HG03095 (cell line): ENCODE data around the gene KLK3.

Experiments used
- ATAC-seq: cut with Tn5 transposase; IDR thresholded peaks from one replicate; pipeline ENCODE4 v1.9.1; 2021; ENCODE audit warnings: moderate library complexity; ENCODE audit not compliant: unreplicated experiment

KLK3 gene

GRCh38 chr19:50896591-50897190 is 42.0 kb downstream of the KLK3 start:
- peak; percentile 85 for ATAC-seq

- ATAC-seq: peak; percentile 12
These were observed 42.5 kb downstream of the KLK3 start for GRCh38 chr19:50897191-50897607.

- ATAC-seq: peak; percentile 6
These were observed 42.9 kb downstream of the KLK3 start for GRCh38 chr19:50897612-50898011.

GRCh38 chr19:50898018-50898417 is 43.3 kb downstream of the KLK3 start:
- ATAC-seq: no peak

- ATAC-seq: no peak
These were observed 44.9 kb downstream of the KLK3 start for GRCh38 chr19:50899569-50899968.

GRCh38 chr19:50902640-50903039 is 47.9 kb downstream of the KLK3 start:
- ATAC-seq: no peak

GRCh38 chr19:50906217-50906616 is 51.5 kb downstream of the KLK3 start:
- no peak for ATAC-seq

- ATAC-seq: no peak
These were observed 53.6 kb downstream of the KLK3 start for GRCh38 chr19:50908336-50908735.

GRCh38 chr19:50909240-50910070 is 54.7 kb downstream of the KLK3 start:
- ATAC-seq: no peak
